CD4-positive, alpha-beta T cell treated with Interferon gamma for 1 hour (primary cell): ENCODE data around the gene ABHD1.
"Not testable (repeated sequence)": the region's sequence is repeated elsewhere in the genome, so short reads cannot be mapped to it uniquely, and the experiment has no call there.

Experiments
- DNase-seq: peaks from one replicate; pipeline ENCODE4 v3.0.0-alpha.2; 2020

The ABHD1 gene

GRCh38 chr2:27087823-27088410 is 35.7 kb upstream of the ABHD1 start:
- no peak for DNase-seq

GRCh38 chr2:27088634-27089033 is 35.0 kb upstream of the ABHD1 start:
- DNase-seq = no peak

- DNase-seq = no peak
Measured at GRCh38 chr2:27089111-27089954, 34.3 kb upstream of the ABHD1 start.

GRCh38 chr2:27091746-27092695 is 31.6 kb upstream of the ABHD1 start:
- no peak for DNase-seq

GRCh38 chr2:27092696-27093429 is 30.8 kb upstream of the ABHD1 start:
- DNase-seq = no peak

- no peak for DNase-seq
Measured at GRCh38 chr2:27093430-27094352, 29.9 kb upstream of the ABHD1 start.

GRCh38 chr2:27094353-27094984 is 29.1 kb upstream of the ABHD1 start:
- DNase-seq = no peak

GRCh38 chr2:27095427-27095744 is 28.2 kb upstream of the ABHD1 start:
- no peak for DNase-seq

GRCh38 chr2:27095745-27096651 is 27.6 kb upstream of the ABHD1 start:
- peak; percentile 51 for DNase-seq

- no peak for DNase-seq
Measured at GRCh38 chr2:27096748-27097297, 26.8 kb upstream of the ABHD1 start.

- DNase-seq = no peak
Measured at GRCh38 chr2:27097341-27097740, 26.3 kb upstream of the ABHD1 start.

GRCh38 chr2:27099334-27099955 is 24.2 kb upstream of the ABHD1 start:
- no peak for DNase-seq

GRCh38 chr2:27100036-27100435 is 23.6 kb upstream of the ABHD1 start:
- DNase-seq = no peak

GRCh38 chr2:27102329-27102728 is 21.3 kb upstream of the ABHD1 start:
- no peak for DNase-seq

GRCh38 chr2:27105981-27106380 is 17.6 kb upstream of the ABHD1 start:
- DNase-seq = no peak

GRCh38 chr2:27108221-27108620 is 15.4 kb upstream of the ABHD1 start:
- DNase-seq = no peak

GRCh38 chr2:27109083-27109482 is 14.5 kb upstream of the ABHD1 start:
- DNase-seq = no peak

- DNase-seq = not testable (repeated sequence)
Measured at GRCh38 chr2:27110603-27111352, 12.8 kb upstream of the ABHD1 start.
